HG02943 (cell line): ENCODE measurements around the gene PSEN1.

ENCODE experiments used
- ATAC-seq: cut with Tn5 transposase; IDR thresholded peaks from one replicate; pipeline ENCODE4 v1.9.1; 2021; ENCODE audit warnings: mild to moderate bottlenecking, low read depth, moderate library complexity; ENCODE audit not compliant: unreplicated experiment

PSEN1 gene

DNA sequence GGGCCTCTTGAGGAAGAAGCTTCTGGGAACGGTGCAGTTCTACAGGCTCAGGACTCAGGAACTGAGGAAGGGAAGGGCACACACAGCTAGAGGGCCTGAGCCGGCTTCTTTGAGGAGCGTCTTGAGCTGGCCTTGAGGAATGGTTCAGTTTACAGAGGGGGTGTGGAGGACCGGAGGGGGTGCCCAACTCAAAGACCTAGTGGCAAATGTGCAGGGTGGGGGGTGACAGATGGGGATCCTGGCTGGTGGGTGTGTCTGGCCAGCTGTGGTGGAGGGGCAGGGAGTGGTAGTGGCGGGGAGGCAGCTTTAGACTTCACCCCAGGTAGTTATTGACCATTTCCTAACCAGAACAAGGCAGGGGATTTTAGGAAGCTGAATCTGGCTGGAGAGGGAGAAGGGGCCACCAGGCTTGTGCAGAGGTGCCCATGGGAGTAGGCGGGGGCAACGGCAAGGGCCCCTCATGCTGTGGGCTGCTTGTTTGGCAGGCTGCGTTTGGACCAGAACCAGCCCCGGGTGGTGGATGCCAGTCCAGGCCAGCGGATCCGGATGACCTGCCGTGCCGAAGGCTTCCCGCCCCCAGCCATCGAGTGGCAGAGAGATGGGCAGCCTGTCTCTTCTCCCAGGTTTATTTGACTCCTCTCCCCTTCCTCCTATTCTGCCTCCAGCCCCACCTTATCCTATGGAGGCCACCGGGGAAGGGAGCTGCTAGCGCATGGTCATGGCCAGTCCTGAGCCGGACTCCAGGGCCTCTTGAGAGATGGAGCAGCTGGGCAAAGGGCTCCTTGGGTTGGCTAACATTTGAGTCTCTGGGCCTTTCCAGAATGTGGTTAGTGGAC is 128.8 kb downstream of the PSEN1 start:
- no peak for ATAC-seq

DNA sequence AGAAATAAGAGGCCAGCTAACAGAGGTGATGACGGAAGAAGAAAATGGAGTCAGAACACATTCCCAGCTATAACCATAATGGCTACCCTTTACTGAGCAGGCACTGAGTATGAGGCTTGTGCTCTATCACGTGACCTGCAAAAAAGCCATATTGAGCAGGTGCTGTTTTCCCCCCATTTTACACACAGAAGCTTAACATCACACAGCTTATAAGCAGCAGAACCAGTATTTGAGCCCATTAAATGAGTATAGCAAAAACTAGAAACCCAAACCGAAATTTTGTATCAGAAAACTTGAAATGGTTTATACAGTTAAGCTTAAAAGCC is 129.4 kb downstream of the PSEN1 start:
- no peak for ATAC-seq

DNA sequence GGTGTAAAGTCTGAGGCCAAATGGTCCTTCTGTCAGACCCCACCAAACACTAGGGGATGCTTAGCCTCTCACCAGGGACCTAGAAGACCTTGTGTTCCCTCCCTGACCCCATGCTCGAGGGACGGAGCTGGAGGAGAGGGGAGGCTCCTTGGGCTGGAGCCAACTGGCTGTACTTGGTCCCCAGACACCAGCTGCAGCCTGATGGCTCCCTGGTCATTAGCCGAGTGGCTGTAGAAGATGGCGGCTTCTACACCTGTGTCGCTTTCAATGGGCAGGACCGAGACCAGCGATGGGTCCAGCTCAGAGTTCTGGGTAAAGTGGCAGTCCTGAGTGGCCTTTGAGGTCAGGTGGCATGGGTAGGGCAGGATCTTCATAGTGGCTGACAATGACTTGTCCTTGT is 130.0 kb downstream of the PSEN1 start:
- no peak for ATAC-seq

DNA sequence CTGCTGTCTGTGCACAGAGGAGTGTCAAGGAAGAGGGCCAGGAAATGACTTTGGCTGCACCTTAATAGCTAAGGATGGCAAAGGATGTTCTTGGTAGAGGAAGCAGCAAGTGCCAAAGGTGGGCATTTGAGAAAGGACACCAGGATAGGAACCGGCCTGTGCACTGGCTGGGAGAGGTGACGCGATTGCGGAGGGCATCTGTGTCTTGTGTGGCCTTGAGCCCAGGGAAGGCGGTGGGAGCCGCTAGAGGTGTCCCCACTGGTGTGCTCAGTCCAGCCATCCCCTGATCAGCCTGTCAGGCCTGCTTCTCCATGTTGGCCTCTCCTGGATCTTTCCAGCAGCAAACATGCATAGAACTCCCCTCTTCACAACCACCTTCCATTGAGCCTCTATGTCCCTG is 131.2 kb downstream of the PSEN1 start:
- no peak for ATAC-seq

DNA sequence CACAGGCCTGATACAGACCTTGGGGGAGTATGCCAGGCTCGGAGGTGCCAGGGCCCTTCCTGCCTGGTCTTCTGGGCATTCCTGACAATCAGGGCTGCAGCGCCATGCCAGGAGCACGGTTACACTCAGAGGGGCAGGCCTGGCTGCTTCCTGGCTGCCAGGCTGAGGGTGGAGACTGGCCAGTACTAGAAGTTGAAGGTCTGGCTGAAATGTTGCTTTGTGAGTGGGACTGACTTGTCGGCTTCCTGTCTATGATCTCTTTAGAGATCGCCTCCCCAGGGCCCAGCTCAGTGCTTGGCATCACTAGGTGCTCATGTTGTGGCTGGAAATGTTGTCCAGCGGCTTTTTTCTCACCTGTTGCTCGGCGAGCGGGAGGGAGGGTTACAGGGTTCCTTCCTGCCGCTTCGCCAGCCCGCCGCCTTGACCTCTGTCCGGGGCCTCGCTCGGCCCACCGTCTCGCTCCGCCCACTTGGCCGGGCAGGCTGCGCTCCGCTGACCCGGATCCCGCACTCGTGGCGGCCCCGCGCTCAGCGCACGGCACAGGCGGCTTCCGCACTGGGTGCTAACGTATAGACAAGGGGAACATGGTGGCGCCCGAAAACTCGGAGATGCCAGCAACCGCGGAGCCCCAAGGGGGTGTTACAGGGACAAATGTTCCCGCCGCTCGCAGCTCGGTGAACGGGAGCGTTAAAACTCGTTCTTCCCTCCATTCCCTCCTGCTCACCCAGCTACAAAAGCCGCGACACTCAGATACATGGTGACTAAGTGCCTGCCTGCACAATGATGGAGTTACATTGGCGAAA is 133.6 kb downstream of the PSEN1 start:
- peak; percentile 47 for ATAC-seq

DNA sequence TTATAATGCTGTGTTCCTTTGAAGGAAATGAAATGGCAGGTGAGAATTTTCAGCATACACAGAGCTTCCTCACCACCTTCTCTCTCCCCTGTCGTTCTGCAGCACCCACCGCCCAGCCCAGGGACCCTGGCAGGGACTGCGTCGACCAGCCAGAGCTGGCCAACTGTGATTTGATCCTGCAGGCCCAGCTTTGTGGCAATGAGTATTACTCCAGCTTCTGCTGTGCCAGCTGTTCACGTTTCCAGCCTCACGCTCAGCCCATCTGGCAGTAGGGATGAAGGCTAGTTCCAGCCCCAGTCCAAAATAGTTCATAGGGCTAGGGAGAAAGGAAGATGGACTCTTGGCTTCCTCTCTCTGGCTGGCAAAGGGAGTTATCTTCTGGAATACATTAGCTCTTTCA is 136.1 kb downstream of the PSEN1 start:
- ATAC-seq, result no peak
